ENCODE data around the gene CYGB. TPM values are rescaled to one million over a fixed set of nuclear protein-coding genes. Genes with fewer than 3 reads are reported as not detected.

CYGB gene
- total and polyA plus RNA-seq, 2 of the 13 experiments (the other 11 are each of a cell fraction or from before 2014, with no cell fraction given) = 18.9 to 27.1 TPM

GRCh38 chr17:76502341-76503211, 34.9 kb downstream of the CYGB start (continued):
- TF ChIP-seq HIC2 (CRISPR knock-in tag; IDR thresholded peaks at IDR 0.05; ENCODE audit: low read depth) = no peak
- 0 out of 2 replicates have a peak, but pooled peaks have one; percentile 33 for TF ChIP-seq ADNP (CRISPR knock-in tag; IDR thresholded peaks at IDR 0.05)
- no peak for TF ChIP-seq ZNF761 (CRISPR knock-in tag; conservative IDR thresholded peaks at IDR 0.05)
- 0 out of 2 replicates have a peak, but pooled peaks have one; percentile 2 for TF ChIP-seq ZNF792 (CRISPR knock-in tag; IDR thresholded peaks at IDR 0.05)
- no peak for TF ChIP-seq ZNF251 (CRISPR knock-in tag; IDR thresholded peaks at IDR 0.05)
- no peak for TF ChIP-seq RAD21 (CRISPR knock-in tag; IDR thresholded peaks at IDR 0.05)
- peak; percentile 8; the same call in 1 of the 2 replicates for TF ChIP-seq SOX13 (IDR thresholded peaks at IDR 0.05)
- TF ChIP-seq SOX13 (CRISPR knock-in tag; conservative IDR thresholded peaks at IDR 0.05 in 1 of 2, IDR thresholded peaks at IDR 0.05 in 1 of 2) = no peak
- no peak for TF ChIP-seq ZNF607 (CRISPR knock-in tag; IDR thresholded peaks at IDR 0.05; ENCODE audit: borderline replicate concordance)
- TF ChIP-seq ZNF446 (CRISPR knock-in tag; IDR thresholded peaks at IDR 0.05) = no peak

DNA sequence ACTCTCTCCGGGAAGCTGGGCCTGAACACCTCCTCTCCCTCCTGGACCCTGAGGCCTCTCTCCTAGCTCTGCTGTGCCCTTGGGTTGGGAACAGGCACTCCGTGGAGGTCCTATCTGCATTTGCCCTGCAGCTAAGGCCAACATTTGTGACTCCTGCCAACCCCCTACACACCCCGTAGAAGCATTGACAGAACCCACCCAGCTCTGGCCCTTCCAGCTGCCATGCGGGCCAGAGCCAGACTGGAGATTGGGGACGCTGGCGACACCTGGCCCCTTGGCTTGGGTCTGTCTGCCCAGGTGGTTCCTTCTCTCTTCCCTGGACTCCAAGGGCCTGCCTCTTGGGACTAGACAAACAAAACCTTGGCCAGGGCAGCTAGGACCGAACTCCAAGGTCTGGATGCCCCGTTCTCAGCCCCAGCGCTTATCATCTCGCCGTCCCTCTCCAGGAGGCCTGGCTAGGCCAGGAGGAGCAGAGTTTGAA, 35.6 kb downstream of the CYGB start:
- peak; percentile 21 for ATAC-seq
- FAIRE-seq = no peak
- POLR2A ChIA-PET = interaction anchor here (0.7 to 8.2 kb wide), 26 partner anchors 8 to 170 kb away, joined by 3 to 252 read pairs (median 7); partner anchors contain the start of genes AANAT, PRCD, PRPSAP1 and UBE2O
- Histone ChIP-seq H3K79me2 (ENCODE audit: insufficient read depth, low read length) (peaks cover 29% of the 10 kb centered on the region), H3K4me1 (ENCODE audit: insufficient read depth, low read length) (peaks cover 65% of the 10 kb centered on the region), H3K27me3 (ENCODE audit: control insufficient read depth in 1 of 2, insufficient read depth in 2 of 2, low read length in 2 of 2) (peaks cover 0 to 2% of the 10 kb centered on the region in 2 experiments; a peak in 1 of 5 replicates), H3K9ac (ENCODE audit: insufficient read depth, low read depth, low read length) (peak overlapping the region; percentile 61), H3K4me3 (replicated peaks in 1 of 3; ENCODE audit: insufficient read depth in 1 of 3, low read depth in 2 of 3, low read length in 3 of 3) (peak overlapping the region; percentile 36 to 99 (median 96)), H4K20me1 (ENCODE audit: insufficient read depth, low read length) (peaks cover 8% of the 10 kb centered on the region; the same call in 1 of the 2 replicates), H3K36me3 (replicated peaks in 1 of 2; ENCODE audit: control insufficient read depth in 1 of 2, insufficient read depth in 2 of 2, low read length in 2 of 2) (no peaks in the 10 kb centered on the region), H2AFZ (ENCODE audit: low read length) (peak overlapping the region; percentile 2), H3K9me3 (ENCODE audit: low read length) (no peaks in the 10 kb centered on the region), H3K4me2 (ENCODE audit: low read depth, low read length) (peak overlapping the region; percentile 100), H3K27ac (ENCODE audit: extremely low read length, insufficient read depth, low read length) (peak overlapping the region; percentile 59)
- no peak for DNase-seq (ENCODE audit: low spot score)
- 3% methylated on average over 11 of the region's 11 CpGs for WGBS (ENCODE audit: low lambda C conversion rate)
- CTCF ChIA-PET (ENCODE audit: low intra/inter-chr PET ratio, low total read pairs) = interaction anchor here (1.0 to 1.2 kb wide), 2 partner anchors 36 kb away, joined by 3 to 4 read pairs; no protein-coding TSS in a partner anchor
- in situ Hi-C loops (cut with HindIII; ENCODE audit: extremely low pct_ligation_motif_present, low pct_unique_long_range_greater_than_20kb) (no loop called here), intact Hi-C loops (cut with micrococcal nuclease; ENCODE audit: unreplicated experiment) (loop anchor here (1.0 kb wide), 1 partner anchor 36 kb away; no protein-coding TSS in a partner anchor)
- BruUV-seq (replicated peaks) = no TSS peak
- TF ChIP-seq ATF1 (CRISPR knock-in tag; IDR thresholded peaks at IDR 0.05) (no peak), POLR2A (IDR thresholded peaks at IDR 0.05; ENCODE audit: insufficient read depth in 1 of 2, low read depth in 2 of 2, low read length in 2 of 2) (no peak), ZNF761 (CRISPR knock-in tag; conservative IDR thresholded peaks at IDR 0.05) (0 out of 2 replicates have a peak, but pooled peaks have one; percentile 43), CREBL2 (CRISPR knock-in tag; IDR thresholded peaks at IDR 0.05; ENCODE audit: borderline replicate concordance) (0 out of 2 replicates have a peak, but pooled peaks have one; percentile 61), PHF5A (CRISPR knock-in tag; IDR thresholded peaks at IDR 0.05; ENCODE audit: low read depth, unreplicated experiment) (no peak), EEA1 (CRISPR knock-in tag; IDR thresholded peaks at IDR 0.05; ENCODE audit: borderline replicate concordance) (no peak), ZNF501 (CRISPR knock-in tag; IDR thresholded peaks at IDR 0.05) (peak; percentile 55; the same call in 1 of the 2 replicates), MAFF (IDR thresholded peaks at IDR 0.05; ENCODE audit: low read depth, low read length) (no peak)
- TF ChIP-seq, protein P1, sequence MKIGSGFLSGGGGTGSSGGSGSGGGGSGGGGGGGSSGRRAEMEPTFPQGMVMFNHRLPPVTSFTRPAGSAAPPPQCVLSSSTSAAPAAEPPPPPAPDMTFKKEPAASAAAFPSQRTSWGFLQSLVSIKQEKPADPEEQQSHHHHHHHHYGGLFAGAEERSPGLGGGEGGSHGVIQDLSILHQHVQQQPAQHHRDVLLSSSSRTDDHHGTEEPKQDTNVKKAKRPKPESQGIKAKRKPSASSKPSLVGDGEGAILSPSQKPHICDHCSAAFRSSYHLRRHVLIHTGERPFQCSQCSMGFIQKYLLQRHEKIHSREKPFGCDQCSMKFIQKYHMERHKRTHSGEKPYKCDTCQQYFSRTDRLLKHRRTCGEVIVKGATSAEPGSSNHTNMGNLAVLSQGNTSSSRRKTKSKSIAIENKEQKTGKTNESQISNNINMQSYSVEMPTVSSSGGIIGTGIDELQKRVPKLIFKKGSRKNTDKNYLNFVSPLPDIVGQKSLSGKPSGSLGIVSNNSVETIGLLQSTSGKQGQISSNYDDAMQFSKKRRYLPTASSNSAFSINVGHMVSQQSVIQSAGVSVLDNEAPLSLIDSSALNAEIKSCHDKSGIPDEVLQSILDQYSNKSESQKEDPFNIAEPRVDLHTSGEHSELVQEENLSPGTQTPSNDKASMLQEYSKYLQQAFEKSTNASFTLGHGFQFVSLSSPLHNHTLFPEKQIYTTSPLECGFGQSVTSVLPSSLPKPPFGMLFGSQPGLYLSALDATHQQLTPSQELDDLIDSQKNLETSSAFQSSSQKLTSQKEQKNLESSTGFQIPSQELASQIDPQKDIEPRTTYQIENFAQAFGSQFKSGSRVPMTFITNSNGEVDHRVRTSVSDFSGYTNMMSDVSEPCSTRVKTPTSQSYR (CRISPR knock-in tag; IDR thresholded peaks at IDR 0.05; ENCODE audit: borderline replicate concordance) = no peak
